ENCODE measurements around the gene XG. TPM values are rescaled to one million over a fixed set of nuclear protein-coding genes. Genes with fewer than 3 reads are reported as not detected.
"Not testable (repeated sequence)": the region's sequence is repeated elsewhere in the genome, so short reads cannot be mapped to it uniquely, and the experiment has no call there.

Gene XG
- polyA plus RNA-seq, 3 donors = 0.08 to 1.7 (median 0.28) TPM

DNA sequence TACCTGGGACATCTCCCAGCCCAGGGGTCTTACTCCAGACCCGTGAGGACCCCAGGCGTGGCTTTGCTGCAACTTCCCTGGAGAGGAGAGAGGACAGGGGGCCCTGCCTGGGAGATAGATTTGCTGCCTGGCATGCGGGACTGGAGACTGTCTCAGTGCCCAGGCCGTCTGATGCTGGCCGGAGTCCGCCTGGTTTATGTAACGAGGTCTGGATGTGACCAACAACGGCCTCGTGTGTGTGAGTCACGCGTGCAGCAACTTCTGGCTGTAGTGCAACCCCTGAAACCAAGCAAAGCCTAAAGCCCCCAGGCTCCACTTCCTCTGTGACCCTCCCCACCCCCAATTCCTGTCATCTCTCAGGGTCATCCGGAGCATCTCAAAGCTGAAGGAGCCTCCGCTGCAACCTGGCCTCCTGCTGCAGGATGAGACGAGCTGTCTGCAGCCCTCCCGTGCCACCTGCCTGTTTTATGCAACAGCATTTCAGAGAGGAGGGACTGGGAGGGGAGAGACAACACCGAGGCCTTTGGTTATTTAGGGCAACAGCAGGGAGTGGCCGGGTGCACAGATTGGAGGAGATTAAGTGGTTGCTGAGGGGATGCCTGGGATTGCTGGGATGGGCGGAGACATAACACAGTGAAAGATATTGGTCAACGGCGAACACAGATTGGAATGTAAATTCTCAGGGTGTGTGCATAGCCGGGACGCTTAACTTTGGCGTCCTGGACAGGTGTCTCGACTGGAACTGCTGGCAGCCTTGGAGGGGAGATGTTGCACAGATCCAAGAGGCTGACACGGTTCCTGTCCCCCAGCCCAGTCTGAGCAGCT, 16.0 kb downstream of the XG start:
- WGBS, 3 donors = 47 to 67% (median 65%) methylated on average over 24 to 25 of the region's 25 CpGs
- H3K27ac ChIP-seq (ENCODE audit: low read depth, low read length) = no peak overlapping the region

DNA sequence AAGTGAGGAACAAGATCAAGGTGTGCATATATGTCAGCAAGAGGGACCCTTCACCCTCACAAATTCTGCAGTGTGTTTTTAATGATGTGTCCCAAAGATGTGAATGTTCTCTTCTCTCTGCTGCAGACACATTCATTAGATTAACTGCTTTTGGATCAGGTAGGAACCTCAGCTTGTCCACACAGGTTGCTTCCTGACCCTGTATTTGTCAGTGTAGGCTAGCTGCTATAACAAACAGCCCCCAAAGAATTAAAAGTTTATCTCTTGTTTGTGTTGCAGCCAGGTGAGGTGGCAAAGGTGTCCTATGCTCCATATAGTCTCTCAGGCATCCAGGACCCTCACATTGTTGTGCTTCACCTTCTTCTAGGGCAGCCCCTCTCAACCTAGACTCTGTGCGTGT, 17.8 kb downstream of the XG start:
- 75 to 100% (median 94%) methylated on average over 1 of the region's 1 CpG for WGBS, 3 donors
- no peak overlapping the region for H3K27ac ChIP-seq (ENCODE audit: low read depth, low read length)

DNA sequence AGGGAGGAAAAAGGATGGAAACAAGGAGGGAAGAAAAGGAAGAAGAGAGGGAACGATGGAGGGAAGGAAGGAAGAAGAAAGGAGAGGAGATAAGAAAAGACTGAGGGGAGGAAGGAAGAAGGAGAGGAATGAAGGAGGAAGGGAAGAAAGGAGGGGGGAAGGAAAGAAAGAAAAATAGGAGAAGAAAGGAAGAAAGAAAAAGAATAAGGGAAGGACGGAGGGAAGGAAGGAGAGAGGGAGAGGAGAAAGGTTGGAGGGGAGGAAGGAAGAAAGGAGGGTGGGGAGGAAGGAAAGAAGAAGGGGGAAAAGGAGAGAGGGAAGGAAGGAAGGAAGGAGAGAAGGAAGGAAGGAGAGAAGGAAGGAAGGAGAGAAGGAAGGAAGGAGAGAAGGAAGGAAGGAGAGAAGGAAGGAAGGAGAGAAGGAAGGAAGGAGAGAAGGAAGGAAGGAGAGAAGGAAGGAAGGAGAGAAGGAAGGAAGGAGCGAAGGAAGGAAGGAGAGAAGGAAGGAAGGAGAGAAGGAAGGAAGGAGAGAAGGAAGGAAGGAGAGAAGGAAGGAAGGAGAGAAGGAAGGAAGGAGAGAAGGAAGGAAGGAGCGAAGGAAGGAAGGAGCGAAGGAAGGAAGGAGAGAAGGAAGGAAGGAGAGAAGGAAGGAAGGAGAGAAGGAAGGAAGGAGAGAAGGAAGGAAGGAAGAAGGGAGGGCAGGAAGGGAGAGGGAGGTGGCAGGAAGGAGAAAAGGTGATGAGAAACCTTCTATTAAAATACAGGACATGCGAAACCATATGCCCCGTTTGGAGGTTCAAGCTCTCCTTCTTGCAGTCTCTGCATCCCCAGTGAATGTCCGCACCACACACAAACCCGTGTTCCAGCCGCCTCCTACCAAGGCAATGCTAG, 21.6 kb downstream of the XG start:
- H3K27ac ChIP-seq (ENCODE audit: low read depth, low read length) = not testable (repeated sequence)
- 85 to 90% (median 86%) methylated on average over 8 of the region's 10 CpGs for WGBS, 3 donors

DNA sequence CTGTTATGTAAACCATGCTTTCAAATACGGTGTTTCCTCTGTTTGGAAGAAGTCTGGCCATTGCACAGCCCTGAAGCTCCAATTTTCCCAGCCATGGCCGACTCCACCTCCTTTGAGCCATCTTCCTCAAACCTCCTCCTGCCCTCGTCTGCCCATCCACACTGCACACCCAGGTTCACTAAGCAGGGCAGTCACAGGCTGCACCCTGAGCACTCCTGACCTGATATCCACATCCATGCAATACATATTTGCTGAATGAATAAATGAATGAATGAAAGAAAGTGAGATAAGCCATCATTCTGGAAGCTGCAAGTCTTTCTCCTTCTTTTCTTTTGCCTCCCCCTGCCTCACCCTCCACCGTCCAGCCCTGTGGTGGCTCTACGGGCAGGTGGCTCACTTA, 22.2 kb downstream of the XG start:
- 71 to 92% (median 91%) methylated on average over 5 of the region's 5 CpGs for WGBS, 3 donors
- no peak overlapping the region for H3K27ac ChIP-seq (ENCODE audit: low read depth, low read length)

DNA sequence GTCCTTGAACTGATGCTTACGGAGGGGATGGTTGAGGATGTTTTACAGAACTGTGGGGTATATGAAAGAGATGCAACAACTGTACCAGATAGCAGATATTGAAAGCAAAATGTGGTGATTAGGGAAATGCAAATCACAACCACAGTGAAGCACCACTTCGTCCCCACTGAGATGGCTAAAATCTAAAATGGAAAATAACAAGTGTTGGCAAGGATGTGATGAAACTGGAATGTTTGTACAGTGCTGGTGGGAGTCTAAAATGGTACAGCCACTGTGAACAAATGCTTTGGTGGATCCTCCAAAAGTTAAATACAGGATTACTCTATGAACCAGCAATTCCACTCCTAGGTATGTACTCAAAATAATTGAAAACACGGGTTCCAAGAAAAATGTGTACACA, 22.9 kb downstream of the XG start:
- 93 to 97% (median 97%) methylated on average over 3 of the region's 3 CpGs for WGBS, 3 donors
- no peak overlapping the region for H3K27ac ChIP-seq (ENCODE audit: low read depth, low read length)

DNA sequence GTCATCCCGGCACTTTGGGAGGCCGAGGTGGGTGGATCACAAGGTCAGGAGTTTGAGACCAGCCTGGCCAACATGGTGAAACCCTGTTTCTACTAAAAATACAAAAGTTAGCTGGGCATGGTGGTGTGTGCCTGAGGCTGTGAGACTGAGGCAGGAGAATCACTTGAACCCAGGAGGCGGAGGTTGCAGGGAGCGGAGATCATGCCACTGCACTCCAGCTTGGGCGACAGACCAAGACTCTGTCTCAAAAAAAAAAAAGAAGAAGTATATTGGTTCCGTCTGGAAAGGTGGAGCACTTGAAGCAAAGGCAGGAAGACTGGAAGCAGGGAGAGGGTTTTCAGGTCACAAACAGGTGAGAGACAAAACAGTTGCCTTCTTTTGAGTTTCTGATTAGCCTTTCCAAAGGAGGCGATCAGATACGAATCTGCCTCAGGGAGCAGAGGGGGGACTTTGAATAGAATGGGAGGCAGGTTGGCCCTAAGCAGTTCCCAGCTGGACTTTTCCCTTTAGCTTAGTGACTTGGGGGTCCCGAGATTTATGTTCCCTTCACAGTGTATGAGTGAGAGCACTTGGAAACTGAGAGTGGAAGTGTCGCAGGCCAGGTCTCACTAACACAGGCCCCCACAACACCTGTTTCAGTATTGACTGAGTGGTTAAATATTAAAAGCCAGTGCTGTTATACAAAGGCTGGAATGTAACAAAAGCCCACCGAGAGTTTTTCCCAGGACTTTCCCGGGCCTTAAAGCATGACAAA, 28.8 kb downstream of the XG start:
- 56 to 76% (median 72%) methylated on average over 12 of the region's 12 CpGs for WGBS, 3 donors
- H3K27ac ChIP-seq (ENCODE audit: low read depth, low read length) = not testable (repeated sequence)

DNA sequence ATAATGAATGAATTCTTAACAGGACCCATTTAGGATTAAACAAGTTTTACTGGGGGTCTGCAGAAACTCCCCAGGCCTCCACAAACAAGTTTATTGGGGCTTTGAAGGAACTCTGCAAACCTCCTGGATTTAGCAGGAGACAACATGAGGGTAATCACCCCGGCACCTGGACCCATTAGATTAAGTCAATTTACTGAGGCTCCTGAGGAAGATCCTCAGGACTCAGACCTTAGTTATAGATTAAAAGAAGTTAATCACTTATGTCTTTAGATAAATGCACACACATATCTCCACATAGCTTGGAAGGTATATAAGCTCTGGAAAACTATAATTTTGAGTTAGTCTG, 29.4 kb downstream of the XG start:
- WGBS, 3 donors = 65 to 96% (median 67%) methylated on average over 1 of the region's 1 CpG
- H3K27ac ChIP-seq (ENCODE audit: low read depth, low read length) = no peak overlapping the region

DNA sequence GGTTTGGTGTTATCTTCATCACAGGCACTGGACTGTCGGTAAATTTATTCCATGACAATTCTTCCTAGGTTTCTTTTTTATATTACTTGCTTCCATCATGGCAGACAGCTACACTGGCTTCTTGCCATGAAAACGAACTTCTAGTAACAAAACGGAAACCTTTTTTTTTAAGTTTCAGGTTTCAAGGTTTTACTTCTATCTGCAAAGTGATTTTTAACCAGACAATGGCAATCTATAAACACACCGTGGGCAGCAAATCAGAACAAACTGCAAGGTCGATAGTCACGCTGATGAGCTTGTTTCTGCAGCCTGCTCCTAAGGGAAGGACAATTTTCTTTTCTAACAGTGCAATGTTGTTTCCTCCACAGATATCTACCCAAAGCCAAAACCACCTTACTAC, 29.9 kb downstream of the XG start:
- WGBS, 3 donors = 14 to 34% (median 32%) methylated on average over 6 of the region's 6 CpGs
- no peak overlapping the region for H3K27ac ChIP-seq (ENCODE audit: low read depth, low read length)

DNA sequence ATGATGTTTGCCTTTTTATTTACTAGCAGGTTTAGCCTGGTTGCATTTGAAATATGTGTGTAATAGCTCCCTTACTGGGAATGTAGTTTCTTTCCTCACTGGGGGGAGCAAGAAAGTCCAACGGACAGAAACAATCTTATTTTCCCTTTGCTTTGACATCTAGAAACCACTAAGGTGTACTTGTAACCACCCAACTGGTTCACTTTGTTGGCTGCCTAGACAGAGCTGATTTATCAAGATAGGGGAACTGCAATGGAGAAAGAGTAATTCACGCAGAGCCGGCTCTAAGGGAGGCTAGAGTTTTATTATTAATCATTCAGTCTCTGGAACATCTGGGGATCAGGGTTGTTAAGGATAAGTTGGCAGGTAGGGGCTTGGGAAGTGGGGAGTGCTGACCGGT, 30.3 kb downstream of the XG start:
- 55 to 60% (median 59%) methylated on average over 3 to 4 of the region's 4 CpGs for WGBS, 3 donors
- H3K27ac ChIP-seq (ENCODE audit: low read depth, low read length) = no peak overlapping the region

DNA sequence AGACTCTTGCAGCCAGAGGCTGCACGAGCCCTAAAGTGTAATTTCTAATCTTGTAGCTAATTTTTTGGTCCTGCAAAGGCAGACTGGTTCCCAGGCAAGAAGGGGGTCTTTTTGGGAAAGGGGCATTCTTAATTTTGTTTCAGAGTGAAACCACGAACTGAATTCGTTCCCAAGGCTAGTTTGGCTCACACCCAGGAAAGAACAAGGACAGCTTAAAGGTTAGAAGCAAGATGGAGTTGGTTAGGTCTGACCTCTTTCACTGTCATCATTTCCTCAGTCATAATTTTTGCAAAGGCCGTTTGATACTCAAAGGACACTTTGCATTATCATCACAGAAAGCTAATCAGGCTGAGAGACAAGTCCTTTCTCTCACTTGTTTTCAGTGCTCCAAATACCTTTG, 30.9 kb downstream of the XG start:
- 55 to 70% (median 65%) methylated on average over 4 of the region's 4 CpGs for WGBS, 3 donors
- no peak overlapping the region for H3K27ac ChIP-seq (ENCODE audit: low read depth, low read length)

DNA sequence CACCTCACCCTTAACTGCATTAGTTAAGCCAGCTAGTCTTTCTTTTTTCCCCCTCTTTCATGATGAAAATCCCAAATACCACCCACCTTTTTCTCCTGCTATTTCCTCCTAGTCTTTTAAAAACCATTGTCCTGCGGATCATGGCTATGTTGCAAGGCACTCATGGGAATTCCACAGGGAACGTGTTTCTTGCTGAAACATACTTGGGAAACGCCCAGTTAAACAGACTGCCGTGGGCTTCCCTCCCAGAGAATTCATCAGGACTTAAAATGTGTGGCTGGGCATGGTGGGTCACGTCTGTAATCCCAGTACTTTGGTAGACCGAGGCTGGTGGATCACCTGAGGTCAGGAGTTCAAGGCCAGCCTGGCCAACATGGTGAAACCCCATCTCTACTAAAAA, 32.2 kb downstream of the XG start:
- H3K27ac ChIP-seq (ENCODE audit: low read depth, low read length) = no peak overlapping the region
- 52 to 73% (median 58%) methylated on average over 6 of the region's 6 CpGs for WGBS, 3 donors

DNA sequence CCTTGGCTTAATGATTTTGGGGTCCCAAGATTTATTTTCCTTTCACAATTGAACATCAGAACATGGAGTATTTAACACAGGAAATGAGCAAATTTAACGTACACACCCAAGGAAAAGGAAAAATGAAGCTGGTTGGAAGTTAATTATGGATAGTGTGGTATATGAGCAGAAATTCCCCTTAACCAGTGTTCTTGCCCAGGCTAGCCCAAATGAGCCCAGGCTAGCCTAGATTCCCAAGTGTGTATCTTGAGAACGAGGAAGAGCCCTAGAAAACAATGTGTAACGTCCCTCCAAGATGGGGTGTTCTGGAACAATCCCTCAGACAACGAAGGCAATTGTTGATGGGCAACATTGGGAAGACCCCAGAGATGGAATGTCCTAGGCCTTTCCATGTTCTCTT, 33.7 kb downstream of the XG start:
- WGBS, 3 donors = 82 to 88% (median 83%) methylated on average over 4 of the region's 4 CpGs
- H3K27ac ChIP-seq (ENCODE audit: low read depth, low read length) = no peak overlapping the region

DNA sequence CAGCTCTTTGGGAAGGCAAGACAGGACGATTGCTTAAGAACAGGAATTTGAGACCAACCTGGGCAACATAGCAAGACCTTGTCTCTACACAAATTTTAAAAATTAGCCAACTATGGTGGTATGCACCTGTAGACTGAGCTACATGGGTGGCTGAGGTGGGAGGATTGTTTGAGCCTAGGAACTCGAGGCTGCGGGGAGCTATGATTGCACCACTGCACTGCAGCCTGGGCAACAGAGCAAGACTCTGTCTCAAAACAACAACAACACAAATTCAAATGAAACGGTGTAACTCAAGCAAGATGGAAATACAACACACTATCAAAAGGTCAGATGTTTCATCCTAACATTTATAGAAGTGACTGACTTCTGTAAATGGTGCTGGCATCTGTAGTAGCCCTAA, 37.1 kb downstream of the XG start:
- WGBS, 3 donors = 79 to 86% (median 84%) methylated on average over 4 of the region's 4 CpGs
- no peak overlapping the region for H3K27ac ChIP-seq (ENCODE audit: low read depth, low read length)

DNA sequence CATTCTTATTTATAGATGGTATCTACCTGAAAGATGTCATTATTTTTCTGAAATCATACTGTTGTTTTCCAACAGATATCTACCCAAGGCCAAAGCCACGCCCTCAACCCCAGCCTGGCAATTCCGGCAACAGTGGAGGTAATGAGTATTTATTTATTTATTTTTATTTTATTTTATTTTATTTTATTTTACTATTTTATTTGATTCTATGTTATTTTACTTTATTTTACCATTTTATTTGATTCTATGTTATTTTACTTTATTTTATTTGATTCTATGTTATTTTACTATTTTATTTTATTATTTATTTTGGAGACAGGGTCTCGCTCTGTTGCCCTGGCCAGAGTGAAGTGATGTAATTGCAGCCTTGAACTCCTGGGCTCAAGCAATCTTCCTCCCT, 37.7 kb downstream of the XG start:
- no peak overlapping the region for H3K27ac ChIP-seq (ENCODE audit: low read depth, low read length)
- 84 to 95% (median 90%) methylated on average over 3 of the region's 3 CpGs for WGBS, 3 donors

DNA sequence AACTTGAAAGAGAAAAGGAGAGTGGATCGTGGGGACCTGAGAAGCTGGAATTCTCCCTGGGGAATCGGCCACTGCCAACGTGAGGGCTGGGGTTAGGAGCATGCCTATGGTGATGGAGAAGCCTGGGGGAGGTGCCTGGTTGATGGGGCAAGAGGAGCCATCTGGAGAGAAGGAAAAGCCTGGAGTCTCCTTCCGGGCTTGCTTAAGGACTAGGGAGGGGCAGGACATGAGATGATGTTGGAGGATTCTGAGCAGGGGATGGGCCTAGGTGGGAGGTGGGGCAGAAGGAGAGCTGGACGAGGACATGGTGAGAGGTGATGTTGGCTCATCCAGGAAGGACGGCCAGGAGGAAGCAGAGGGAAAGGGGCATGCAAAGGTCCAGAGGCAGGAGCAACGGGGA, 41.9 kb downstream of the XG start:
- 56 to 70% (median 56%) methylated on average over 5 to 7 of the region's 7 CpGs for WGBS, 3 donors
- no peak overlapping the region for H3K27ac ChIP-seq (ENCODE audit: low read depth, low read length)

DNA sequence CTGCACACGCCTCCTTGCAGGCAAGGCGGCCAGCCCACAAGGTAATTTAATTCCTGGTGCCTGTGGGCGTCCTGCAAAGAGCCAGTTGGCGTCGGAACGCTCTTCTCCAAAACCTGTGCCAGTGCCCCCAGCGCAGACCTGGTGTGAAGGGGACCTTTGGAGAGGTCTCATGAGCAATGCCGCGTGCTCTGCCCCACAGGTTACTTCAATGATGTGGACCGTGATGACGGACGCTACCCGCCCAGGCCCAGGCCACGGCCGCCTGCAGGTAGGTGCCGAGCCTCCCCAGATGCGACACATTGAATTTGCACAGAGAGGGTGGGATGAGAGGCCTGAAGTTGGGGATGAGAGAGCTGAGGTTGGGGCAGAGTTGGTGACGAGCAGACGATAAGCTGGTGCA, 42.5 kb downstream of the XG start:
- 91 to 97% (median 95%) methylated on average over 17 to 19 of the region's 19 CpGs for WGBS, 3 donors
- no peak overlapping the region for H3K27ac ChIP-seq (ENCODE audit: low read depth, low read length)

DNA sequence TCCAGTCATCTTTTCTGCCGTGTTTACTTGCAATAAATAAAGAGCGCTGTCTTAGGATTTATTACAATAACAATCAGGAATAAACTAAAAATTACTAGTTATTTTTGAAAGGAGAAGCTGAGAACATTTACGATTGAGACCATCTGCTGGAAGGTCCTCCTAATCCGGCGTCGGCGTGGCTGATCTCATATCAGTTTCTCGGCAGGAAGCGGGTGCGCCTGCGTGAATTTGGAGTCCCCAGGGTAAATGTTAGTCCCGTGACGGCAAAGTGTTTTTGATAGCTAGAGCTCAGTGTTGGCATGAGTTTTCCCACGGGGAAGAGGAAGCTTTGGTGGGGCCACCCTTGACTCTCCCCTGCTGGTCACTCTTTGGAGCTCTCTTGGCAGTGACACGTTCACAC, 45.0 kb downstream of the XG start:
- WGBS, 3 donors = 51 to 75% (median 69%) methylated on average over 14 to 15 of the region's 15 CpGs
- not testable (repeated sequence) for H3K27ac ChIP-seq (ENCODE audit: low read depth, low read length)

DNA sequence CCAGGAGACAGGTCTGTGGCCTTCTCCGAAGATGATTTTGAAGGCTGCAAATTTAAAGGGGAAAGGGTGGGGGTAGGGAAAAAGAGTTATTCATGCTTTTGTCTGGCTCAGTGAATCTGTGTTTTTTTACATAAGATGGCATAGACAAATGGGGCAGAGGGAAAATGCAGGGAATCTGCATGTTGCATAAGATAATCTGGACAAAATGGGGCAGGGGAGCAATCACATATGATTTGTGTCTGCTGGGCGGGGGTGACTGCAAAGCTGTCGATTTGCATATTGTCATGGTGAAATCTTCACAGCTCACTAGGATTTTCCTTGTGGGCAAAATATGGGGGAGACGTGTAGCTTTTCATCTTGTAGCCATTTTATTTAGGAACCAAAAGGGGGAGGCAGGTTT, 47.5 kb downstream of the XG start:
- WGBS, 3 donors = 69 to 80% (median 70%) methylated on average over 4 of the region's 4 CpGs
- no peak overlapping the region for H3K27ac ChIP-seq (ENCODE audit: low read depth, low read length)

DNA sequence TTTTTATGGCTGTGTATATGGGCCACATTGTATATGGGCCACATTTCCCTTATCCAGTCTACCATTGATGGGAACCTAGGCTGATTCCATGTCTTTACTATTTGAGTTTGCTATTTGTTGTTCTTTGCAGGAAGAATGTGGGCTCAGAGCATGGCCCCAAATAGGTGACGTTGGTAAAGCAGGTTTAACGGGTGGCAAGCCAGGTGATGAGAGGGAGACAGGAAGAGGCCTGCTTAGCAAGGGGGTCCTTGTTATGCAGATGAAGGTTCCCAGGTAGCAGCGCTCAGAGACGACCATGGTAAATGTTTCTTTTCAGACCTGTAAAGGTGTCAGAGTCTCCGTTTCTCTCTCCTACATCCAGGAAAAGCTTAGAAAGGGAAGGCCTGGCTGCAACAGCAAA, 48.1 kb downstream of the XG start:
- WGBS, 3 donors = 75 to 90% (median 89%) methylated on average over 2 to 5 of the region's 5 CpGs
- not testable (repeated sequence) for H3K27ac ChIP-seq (ENCODE audit: low read depth, low read length)

Measured in adipose tissue (tissue), 3 donors.